CD4-positive, alpha-beta T cell treated with Interleukin-15 for 4 hours (primary cell): ENCODE data around the gene DUOXA2.
A peak's percentile ranks its signal among the peaks of the same experiment; 100 is the strongest.

ENCODE experiments used
- DNase-seq: peaks from one replicate; pipeline ENCODE4 v3.0.0-alpha.2; 2020; ENCODE audit warnings: low spot score

DUOXA2 gene

GRCh38 chr15:45162771-45163507, 48.8 kb downstream of the DUOXA2 start:
- peak; percentile 64 for DNase-seq

- DNase-seq, result no peak
These were observed 49.4 kb downstream of the DUOXA2 start for GRCh38 chr15:45163508-45163856.

GRCh38 chr15:45164914-45165313, 50.8 kb downstream of the DUOXA2 start:
- no peak for DNase-seq

- no peak for DNase-seq
These were observed 51.4 kb downstream of the DUOXA2 start for GRCh38 chr15:45165536-45165935.

- peak; percentile 87 for DNase-seq
These were observed 52.9 kb downstream of the DUOXA2 start for GRCh38 chr15:45166834-45167630.

- no peak for DNase-seq
These were observed 53.6 kb downstream of the DUOXA2 start for GRCh38 chr15:45167631-45168205.
